ENCODE data around the gene PYHIN1.

- TF ChIP-seq POLR2AphosphoS5 (IDR thresholded peaks at IDR 0.05) (peak; percentile 64), CTCF (IDR thresholded peaks at IDR 0.05) (no peak), POLR2A (IDR thresholded peaks at IDR 0.05) (no peak)
These were observed 84.1 kb downstream of the PYHIN1 start for GRCh38 chr1:159015440-159015909.

Data from gastroesophageal sphincter (tissue), 3 donors.